ENCODE results near the gene DST.

- TF ChIP-seq CTCF (conservative IDR thresholded peaks at IDR 0.05 in 1 of 2, IDR thresholded peaks at IDR 0.05 in 1 of 2; ENCODE audit: low read depth in 1 of 2, low read length in 2 of 2) = no peak
- no peak for TF ChIP-seq EZH2 (IDR thresholded peaks at IDR 0.05; ENCODE audit: low read length, missing control alignments)
Measured at GRCh38 chr6:56642366-56643261, at the start of gene DST.
